GM21825 (cell line): ENCODE measurements around the gene KCNMA1.

Experiments
- ATAC-seq: cut with Tn5 transposase; IDR thresholded peaks from one replicate; pipeline ENCODE4 v1.9.1; 2021; ENCODE audit warnings: mild to moderate bottlenecking, moderate library complexity; ENCODE audit not compliant: unreplicated experiment

KCNMA1 gene

DNA sequence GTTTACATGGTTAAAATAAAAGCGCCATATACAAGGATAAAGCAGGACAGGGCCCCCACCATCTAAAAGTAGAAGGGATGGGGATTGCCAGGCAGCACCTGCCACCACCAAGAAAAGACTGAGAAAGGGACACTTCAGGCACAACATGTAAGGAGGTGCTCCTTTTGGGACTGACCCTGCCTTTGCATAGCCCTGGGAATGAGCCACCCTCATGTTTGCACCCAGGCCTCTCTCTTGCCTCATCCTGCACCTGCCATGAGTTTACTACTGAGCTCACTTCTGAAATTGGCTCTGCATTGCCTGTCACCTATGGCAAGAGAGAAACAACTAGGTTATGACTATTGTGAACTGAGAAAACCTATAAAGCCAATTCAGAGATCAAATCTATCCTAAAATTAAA lies 489.7 kb downstream of the KCNMA1 start:
- no peak for ATAC-seq

DNA sequence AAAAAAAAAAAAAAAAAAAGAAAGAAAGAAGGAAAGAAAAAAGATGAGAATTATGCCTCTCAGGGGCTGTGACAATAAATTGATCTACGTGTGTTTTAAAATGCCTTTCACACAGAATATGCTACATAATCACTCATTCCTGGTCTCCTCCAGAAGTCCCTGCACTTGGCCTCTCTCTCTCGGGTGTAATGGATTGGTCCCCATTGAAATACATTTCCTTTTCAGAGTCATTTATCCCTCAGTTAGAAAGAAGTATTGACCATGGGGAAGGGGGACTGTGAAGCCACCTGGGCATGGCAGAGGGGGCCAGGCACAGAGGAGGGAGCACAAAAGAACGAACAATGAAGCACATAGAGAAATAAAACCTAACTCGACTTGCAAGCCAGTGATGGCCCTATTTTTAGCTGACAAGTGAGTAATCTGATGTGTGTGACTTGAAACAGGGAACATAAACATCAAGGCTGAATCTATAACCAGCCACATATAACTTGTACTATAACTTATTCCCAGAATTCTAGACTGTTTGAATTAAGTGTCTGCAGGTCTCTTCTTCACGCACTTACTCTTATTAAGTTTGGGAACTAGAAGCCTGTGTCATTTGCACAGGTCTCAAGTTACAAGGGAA lies 490.8 kb downstream of the KCNMA1 start:
- no peak for ATAC-seq

DNA sequence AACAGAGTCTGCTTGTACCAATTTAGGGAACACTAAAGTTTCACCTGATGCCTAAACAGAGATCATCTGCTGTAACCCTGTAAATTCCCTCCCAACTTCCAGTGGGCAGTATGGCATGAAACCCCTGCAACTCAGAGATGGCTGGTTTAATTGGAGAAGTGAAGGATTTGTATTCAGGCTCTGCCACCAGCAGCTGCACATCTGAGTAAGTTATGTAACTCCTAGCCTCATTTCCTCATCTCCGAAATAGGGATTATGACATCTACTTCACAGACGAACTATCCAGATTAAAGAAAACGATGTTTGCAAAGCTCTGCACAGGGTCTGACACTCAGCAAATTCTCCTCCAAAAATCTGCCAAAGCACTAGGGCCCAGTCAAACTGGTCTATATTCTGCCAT lies 493.0 kb downstream of the KCNMA1 start:
- ATAC-seq = no peak

DNA sequence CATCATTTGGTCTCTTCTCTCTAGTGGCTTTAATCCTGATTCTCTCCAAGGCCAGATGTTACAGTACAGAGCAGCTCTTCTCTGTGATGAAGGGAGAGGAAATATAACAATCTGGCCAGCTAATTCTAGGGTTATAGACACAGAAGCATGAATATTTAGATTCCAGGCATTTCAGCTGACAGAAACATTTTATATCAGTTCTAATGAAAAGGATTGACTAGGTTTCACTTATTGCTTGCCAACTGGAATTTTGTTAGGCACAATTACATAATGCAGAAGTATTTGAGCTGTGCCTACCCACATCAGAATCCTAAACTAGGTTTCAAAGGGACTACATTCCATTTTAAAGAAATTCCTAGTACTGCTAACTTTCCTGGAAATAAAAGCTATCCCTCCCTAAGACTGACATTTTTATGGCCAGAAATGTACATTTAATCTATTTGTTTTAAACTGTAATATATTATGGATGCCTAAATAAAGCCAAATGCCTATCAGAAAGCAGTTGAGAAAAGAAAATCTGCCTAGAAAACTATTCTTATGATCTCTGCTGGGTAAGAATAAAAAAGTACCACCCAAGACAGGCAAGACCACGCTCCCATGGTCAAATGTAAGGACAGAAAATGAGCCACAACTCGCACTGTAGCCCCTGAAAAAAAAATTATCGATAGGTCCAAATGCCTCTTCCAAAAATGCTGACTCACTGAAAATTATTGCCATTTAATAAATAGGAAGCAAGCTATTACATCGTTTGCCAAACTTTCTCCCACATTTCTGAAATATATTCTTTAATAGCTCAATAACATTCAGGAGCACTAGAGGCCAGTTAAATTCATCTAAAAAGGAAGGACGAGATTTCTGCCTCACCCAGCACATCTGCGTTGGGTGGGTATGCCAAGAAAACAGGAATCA lies 498.1 kb downstream of the KCNMA1 start:
- ATAC-seq = no peak

DNA sequence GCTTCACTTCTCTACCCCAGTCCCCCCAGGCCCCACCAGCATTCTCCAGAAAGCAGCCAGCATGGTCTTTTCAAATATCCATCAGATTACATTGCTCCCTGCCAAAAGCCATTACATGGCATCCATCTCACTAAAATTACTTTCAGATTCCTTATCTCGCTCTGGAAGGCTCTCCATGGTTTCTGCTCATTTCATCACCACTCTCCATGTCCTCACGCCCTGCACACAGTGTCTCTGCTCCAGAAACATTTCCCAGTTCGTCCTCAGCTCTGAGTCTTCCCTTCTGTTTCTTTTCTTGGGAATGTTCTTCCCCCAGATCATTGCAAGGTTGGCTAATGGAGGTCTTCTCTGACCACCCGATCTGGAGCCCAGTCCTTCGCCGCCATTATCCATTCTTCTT lies 499.1 kb downstream of the KCNMA1 start:
- ATAC-seq = no peak

DNA sequence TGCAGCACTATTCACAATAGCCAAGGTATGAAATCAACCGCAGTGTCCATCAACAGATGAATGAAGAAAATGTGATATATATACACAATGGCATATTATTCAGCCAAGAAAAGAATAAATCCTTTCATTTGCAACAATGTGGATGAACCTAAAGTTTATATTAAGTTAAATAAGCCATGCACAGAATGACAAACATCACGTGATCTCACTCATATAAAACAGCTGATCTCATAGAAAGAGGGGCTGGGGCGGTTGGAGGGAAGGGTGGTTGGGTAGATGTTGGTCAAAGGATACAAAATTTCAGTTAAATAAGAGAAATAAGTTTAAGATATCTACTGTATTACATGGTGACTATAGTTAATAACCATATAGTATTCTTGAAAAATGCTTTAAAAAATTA lies 502.1 kb downstream of the KCNMA1 start:
- no peak for ATAC-seq

DNA sequence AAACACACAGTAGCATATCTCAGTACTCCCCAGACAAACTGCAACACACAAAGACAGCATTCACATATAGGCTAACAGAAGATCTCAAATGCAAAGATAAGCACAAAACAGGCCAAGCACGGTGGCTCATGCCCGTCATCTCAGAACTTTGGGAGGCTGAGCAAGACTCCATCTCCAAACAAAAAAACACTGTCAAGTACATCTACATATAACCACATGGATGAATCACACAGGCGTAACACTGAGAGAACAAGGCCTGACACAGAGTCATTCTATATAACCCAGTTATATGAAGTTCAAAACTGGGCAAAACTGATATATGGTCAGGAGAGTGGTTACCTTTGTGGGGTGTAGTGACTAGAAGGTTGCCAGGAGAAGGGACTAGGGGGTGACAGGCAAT lies 506.4 kb downstream of the KCNMA1 start:
- ATAC-seq = no peak

DNA sequence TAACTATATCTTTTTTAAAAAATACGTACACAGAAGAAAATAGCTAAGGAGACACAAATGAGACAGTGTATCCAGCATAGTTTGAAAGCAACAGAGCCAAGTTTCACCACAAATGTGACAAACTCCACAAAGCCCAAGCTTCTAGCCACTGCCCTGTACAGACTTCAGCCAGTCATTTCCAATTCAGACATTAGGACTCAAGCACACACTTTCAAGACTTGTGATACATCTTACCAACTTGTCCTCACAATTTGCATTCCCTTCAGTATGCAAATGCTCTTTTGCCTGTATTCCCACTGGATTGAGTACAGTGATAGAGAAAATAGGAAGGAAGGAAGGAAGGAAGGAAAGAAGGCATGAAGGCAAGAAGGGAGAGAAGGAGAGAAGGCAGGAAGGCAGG lies 510.4 kb downstream of the KCNMA1 start:
- no peak for ATAC-seq

DNA sequence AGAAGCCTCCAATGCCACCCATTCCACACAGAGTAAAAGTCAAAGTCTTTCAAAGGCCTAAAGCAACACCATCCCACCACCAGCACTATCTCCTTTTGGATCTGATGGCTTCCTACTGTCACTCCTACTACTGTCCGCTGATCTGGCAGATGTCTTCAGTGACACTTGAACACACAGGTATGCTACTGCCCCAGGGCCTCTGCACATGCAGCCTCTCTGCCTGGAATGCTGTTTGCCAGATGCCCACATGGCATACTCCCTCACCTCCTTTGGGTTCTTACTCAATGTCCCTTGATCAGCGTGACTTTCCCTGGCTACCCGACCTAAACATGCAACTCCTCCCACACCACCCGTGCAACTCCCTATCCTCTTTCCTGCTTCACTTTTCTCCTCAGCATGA lies 512.4 kb downstream of the KCNMA1 start:
- ATAC-seq = no peak

DNA sequence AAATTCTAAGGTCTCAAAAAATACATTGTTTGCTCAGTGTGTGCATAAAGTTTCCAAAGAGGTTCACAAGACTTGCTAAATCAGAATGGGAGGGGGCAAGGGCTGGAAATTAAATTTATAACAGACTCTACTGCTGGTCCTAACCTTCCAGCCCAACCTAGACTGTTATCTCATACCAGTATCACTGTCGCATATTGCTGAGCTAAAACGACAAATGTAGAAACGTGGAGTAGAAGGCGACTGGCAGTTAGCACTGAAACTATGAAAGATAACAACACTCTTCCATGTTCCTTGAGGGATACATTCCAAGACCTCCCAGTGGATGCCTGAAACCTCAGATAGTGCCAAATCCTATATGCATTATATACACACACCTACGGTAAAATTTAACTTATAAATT lies 514.3 kb downstream of the KCNMA1 start:
- ATAC-seq = no peak

DNA sequence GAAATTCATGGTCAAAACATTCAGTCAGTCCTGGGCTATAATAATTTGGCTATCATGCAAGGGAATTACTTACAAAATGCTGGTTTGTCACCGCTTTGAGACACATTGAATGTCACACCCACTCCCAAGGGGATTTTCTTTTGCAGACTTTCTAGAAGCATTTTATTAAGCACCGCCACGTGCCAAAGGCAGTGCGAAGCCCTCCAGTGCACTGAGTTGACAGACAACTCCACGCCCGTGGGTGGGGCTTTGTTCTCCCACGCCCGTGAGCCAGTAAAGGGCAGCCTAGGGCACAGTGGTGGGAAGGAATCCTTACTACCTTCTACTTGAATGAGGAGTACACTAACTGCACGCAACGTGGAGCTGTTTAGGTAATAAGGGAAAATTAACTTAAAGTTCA lies 515.8 kb downstream of the KCNMA1 start:
- ATAC-seq = no peak

DNA sequence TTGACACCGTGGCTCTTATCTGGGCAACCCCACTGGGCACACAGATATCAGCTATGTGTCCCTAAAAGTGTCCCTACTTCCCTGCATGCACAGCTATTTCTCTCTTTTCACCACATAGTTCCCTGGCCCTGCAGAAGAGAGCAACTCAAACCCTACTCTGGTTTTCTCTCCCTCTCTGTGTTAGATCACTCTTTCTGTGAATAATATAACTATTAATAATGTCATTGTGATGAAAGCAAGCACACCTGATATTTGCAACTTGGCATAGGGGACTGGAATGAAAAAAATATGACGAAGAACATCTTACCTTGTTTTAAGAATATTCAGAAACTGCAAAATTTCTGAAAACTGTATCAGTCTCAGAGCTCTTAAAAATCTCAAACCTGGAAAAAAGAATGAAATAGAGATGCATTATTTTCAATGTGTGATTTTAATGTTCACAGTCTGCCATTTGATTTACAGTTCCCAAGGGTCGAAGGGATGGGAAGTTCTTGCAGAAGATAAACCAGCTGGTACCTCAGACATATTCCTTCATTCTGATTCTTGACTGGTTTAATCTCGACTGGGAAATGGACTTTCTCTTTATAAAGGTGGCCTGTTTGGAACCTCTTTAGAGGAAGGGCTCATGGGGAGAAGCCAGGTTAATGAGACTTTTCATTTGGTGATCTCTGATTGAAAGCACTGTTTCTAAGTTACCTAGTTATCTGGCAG lies 516.8 kb downstream of the KCNMA1 start:
- no peak for ATAC-seq

DNA sequence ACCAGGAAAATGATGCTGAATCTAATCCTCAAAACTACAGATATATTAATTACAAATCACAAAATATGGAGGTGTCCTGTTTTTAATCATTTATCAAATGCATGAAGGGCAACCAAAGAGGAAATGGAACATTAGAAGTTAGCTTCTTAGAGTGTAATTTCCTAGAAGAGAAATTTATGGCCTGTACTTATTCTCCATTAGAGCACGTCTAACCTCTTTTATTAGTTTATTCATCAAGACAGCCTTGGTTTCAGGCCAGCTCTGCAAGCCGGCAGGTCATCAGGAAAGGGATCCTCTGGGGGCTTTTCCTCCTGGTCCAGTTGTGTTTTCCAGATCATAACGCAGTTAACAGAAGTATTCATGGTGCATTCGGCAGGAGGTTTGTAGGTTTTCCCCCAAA lies 517.6 kb downstream of the KCNMA1 start:
- no peak for ATAC-seq

DNA sequence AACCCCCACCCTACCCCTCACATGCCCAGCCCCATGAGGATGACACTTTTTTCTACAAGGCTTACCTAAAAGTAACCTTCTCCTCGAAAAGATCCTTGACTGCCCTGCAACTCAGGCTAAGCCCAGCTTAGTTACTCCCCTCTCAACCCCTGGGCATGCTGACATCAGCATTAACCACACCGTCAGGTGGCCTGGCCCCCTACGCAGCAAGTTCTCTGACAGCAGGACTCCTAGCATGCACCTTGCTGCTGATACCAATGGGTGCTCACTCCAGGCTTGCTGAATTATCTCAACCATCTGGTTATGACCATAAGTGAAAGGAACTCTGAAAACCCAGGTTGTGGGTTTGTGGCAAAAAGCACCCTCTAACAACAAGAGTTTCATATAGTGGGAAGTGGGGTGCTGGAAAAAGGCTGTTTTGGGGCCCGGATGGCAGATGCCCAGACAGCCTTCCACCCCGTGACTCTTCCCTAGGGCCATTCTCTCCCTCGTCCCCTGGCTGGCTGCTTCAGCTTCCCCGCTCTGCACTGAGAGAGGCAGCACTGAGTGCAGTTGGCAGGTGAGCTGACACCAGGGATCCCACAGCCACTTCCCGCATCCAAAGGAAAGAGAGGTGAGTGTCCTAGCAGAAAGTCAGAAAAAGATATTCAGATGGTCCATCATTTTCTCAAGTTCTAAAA lies 518.9 kb downstream of the KCNMA1 start:
- no peak for ATAC-seq

DNA sequence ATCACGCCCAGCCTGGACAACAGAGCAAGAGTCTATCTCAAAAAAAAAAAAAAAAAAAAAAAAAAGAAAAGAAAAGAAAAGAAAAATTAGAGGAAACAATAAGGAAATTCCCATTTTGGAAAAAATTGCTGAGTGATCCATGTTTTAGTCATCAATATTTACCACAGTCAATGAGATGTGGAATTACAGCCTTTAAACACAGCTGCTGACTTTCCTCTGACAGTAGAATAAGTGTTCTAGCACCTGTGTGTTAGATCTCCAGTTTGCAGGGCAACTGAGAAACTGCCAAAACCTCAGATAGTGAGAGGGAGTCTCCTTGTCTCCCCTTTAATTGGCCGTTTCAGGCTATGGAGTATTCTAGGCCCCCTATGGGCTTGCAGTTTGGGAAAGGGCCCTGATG lies 520.1 kb downstream of the KCNMA1 start:
- ATAC-seq = no peak

DNA sequence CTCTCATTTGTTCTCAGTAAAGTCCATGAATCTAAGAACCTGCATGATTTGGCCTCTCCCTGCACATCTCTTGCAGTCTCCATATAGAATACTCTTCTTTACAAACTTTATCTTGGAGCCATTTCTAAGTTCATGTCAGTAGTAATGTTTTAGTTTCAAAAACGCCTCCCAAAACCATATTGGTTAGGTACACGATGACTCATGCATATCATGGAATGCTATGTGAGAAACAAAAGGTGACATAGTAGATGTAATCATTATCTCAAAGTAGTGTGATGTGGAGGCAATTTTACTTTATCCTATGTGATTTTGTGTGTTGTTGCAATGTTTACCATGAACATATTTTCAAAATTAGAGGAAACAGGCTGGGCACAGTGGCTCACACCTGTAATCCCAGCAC lies 520.7 kb downstream of the KCNMA1 start:
- no peak for ATAC-seq

DNA sequence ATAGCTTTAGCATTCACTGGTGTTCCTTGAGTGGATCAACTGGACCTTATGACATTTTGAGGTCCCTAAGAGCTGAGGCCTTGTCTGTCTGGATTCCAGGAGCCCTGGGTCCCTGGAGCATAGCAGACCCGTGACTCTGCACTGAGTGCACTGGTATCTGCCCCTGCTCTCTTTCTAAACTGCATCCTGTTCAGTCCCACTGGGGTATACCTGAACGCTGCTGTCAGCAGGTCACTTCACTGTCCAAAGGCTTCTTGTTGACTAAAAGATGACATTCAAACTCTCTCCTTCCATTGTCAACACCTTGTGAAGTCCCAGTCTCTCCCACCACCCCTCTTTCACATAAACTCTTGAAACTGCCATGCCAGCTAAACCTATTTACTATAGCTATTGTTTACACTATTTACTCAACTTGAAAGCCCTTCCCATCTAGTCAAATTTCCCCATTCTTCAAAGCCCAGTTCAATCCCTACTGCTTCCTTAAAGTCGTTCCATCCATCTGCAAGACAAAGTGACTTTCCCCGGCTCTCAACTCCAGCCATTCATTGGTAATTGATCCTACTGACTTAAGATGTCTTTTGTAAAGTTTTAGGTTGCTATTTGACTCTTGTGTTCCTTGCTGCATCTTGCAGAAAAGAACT lies 523.3 kb downstream of the KCNMA1 start:
- no peak for ATAC-seq

DNA sequence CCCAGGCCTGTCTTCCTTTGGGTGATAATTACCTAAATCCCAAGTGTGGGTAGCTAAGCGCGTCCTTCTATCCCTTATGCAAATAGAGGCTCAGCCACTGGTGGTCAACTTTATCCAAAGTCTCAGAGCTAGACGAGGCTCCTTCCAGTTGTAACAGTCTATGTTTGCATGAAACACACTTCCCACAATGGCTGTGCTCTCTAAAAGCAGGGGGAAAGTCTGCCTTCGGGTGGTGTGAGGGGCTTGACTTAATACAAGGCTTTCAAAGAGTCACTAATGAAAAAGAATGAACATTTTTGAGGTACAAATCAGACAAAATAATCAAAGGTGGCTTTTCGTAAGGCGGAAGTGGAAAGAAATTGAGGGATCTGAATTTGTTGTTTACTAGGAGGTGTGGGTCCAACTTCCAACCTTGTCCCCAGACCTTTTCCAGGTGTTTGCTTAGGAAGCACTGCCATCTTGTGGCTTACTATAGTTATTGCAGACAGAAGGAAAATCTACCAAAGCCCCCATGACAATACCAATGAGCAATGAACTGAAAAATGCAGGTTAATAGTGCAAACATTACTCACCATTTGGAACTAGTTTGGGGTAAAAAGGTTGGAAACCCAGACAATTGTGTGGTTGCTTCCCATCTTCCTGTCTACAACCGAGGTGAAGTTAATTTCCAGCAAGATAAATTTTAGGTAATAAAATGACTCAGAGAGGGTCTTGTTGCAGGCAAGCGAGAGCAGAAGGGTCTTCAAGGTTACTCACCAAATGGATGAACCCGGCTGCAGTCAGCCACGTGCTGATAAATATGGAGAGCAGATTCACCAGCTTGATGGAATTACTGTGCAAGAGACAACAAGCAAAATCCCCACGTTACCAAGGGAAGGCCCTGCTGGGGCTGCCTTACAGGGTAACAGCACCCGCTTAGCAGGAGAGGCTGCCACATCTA lies 525.7 kb downstream of the KCNMA1 start:
- no peak for ATAC-seq

DNA sequence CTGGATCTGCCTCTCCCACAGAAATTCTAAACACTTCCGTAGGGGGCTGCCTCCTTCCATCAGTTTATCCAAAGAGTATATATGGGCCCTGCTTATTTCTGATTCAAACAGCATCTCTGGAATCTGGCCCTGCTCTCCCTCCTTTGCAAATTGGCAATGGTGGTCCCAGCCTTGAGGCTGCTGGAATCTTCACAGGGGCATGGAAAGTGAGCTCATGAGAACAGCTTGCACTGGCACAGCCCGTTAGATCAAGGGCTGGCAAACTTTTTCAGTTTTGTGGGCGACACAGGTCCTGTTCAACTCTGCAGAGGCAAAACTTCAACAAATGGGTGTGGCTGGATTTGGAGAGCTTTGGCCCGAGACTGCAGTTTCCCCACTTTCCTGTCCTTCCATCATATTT lies 526.9 kb downstream of the KCNMA1 start:
- no peak for ATAC-seq
